Suprapubic skin (tissue), 4 donors: ENCODE data around the gene ARRDC3. TPM values are rescaled to one million over a fixed set of nuclear protein-coding genes. Genes with fewer than 3 reads are reported as not detected.
A peak's percentile ranks its signal among the peaks of the same experiment; 100 is the strongest.

Experiments
- DNase-seq, 2 donors: peaks; one replicate each; pipeline ENCODE4 v3.0.0-alpha.2; 2019; ENCODE audit warnings: low spot score in 2 of 2
- H3K27ac ChIP-seq: fragments of 200-600 bp; sonication (generic); one replicate; pipeline ENCODE4 v1.5.1; 2019
- H3K27me3 ChIP-seq: fragments of 200-600 bp; sonication (generic); one replicate; pipeline ENCODE4 v1.5.1; 2019
- H3K36me3 ChIP-seq: fragments of 200-600 bp; sonication (generic); one replicate; pipeline ENCODE4 v1.5.1; 2019
- H3K4me1 ChIP-seq: fragments of 200-600 bp; sonication (generic); one replicate; pipeline ENCODE4 v1.5.1; 2019
- H3K4me3 ChIP-seq: fragments of 200-600 bp; sonication (generic); one replicate; pipeline ENCODE4 v1.5.1; 2019; ENCODE audit warnings: mild to moderate bottlenecking
- H3K9me3 ChIP-seq: fragments of 200-600 bp; sonication (generic); one replicate; pipeline ENCODE4 v1.5.1; 2019
- CTCF ChIP-seq, 2 donors: fragments of 200-600 bp in 1 of 2; fragments of 450-650 bp in 1 of 2; sonication (generic) in 1 of 2; IDR thresholded peaks; one replicate each; pipeline ENCODE4 v1.5.1; 2016 to 2019; ENCODE audit warnings: antibody characterized with exemption in 2 of 2, mild to moderate bottlenecking in 1 of 2, moderate library complexity in 1 of 2
- EP300 ChIP-seq: sonication (generic); formaldehyde crosslinking; IDR thresholded peaks from one replicate; pipeline ENCODE4 v1.6.1; 2017; ENCODE audit warnings: antibody characterized with exemption
- POLR2A ChIP-seq, 2 donors: fragments of 450-650 bp; IDR thresholded peaks; one replicate each; pipeline ENCODE4 v1.6.1; 2017; ENCODE audit warnings: antibody characterized with exemption in 2 of 2, mild to moderate bottlenecking in 2 of 2, moderate library complexity in 2 of 2
- POLR2AphosphoS5 ChIP-seq, 3 donors: sonication (generic); formaldehyde crosslinking; IDR thresholded peaks; one replicate each; pipeline ENCODE4 v1.6.1; 2017; ENCODE audit warnings: antibody characterized with exemption in 3 of 3
- WGBS: methylation state at CpG from one replicate; pipeline ENCODE4 v1.1.5; 2018; 5-methylcytosine and 5-hydroxymethylcytosine counted together
- total RNA-seq, 4 donors: library from RNA; depleted of rRNA; stranded (reverse); fragments of >200 nt; gene quantifications; one replicate each; pipeline ENCODE4 v1.1.0, GENCODE V29; 2016

ARRDC3 gene
- total RNA-seq, 4 donors from 2014 or later = 30.1 to 84.4 (median 49.6) TPM

GRCh38 chr5:91380491-91381238, 2.5 kb downstream of the ARRDC3 start:
- H3K27me3 ChIP-seq = no peaks in the 10 kb centered on the region
- peaks cover 43% of the 10 kb centered on the region for H3K4me1 ChIP-seq
- peak overlapping the region; percentile 99 for H3K27ac ChIP-seq
- DNase-seq = peak; percentile 99 to 100
- no peaks in the 10 kb centered on the region for H3K9me3 ChIP-seq
- H3K4me3 ChIP-seq = peak overlapping the region; percentile 80
- peak in 1 of 2 donors; percentile 90 for TF ChIP-seq POLR2A (IDR thresholded peaks at IDR 0.05)
- peak in 2 of 3 donors; percentile 20 to 82 for TF ChIP-seq POLR2AphosphoS5 (IDR thresholded peaks at IDR 0.05)
- TF ChIP-seq EP300 = no peak
- WGBS = under 1% methylated on average over 25 of the region's 42 CpGs
- H3K36me3 ChIP-seq = peaks cover 6% of the 10 kb centered on the region

- peak overlapping the region; percentile 80 for H3K4me3 ChIP-seq
- H3K27ac ChIP-seq = peak overlapping the region; percentile 99
- no peaks in the 10 kb centered on the region for H3K9me3 ChIP-seq
- DNase-seq = peak; percentile 93 to 95
- TF ChIP-seq POLR2A (IDR thresholded peaks at IDR 0.05) (peak in 1 of 2 donors; percentile 87), POLR2AphosphoS5 (IDR thresholded peaks at IDR 0.05) (peak; percentile 53 to 54 (median 54)), EP300 (no peak), CTCF (IDR thresholded peaks at IDR 0.05) (no peak)
- peaks cover 48% of the 10 kb centered on the region for H3K4me1 ChIP-seq
- no peaks in the 10 kb centered on the region for H3K27me3 ChIP-seq
- peaks cover 13% of the 10 kb centered on the region for H3K36me3 ChIP-seq
- WGBS = 0% methylated on average over 36 of the region's 65 CpGs
Measured at GRCh38 chr5:91379914-91380490, 3.1 kb downstream of the ARRDC3 start.

DNA sequence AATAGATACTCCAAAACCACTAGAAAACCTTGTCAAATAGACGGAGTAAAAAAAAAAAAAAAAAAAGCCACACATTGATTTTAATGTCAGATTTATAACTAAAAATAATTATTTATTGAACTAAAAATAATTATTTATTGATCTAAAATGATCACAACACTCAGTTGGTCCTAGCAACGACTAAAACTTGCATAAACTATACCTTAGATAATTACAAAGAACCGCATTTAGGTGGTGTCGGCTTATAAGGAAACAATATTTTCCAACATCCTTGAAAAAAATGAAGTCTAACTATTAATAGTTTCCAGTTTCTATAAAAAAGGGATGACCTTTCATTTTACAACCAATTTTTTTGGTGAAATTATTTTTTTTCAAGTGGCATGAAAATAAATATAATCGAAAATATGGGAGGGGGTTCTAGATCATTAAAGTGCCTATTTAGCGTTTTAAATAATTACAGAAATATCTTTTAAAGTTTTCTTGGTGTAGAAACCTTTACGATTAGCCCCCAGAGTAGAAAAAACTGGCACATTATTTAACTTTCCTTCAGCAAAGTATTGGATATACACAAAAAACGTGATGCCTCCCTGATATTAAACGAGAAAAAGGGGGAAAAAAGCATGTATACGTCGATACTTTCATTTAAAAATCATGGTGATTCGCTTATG, 3.7 kb downstream of the ARRDC3 start:
- Histone ChIP-seq H3K27me3 (no peaks in the 10 kb centered on the region), H3K36me3 (peaks cover 19% of the 10 kb centered on the region), H3K4me1 (peaks cover 44% of the 10 kb centered on the region), H3K27ac (peak overlapping the region; percentile 99), H3K9me3 (no peaks in the 10 kb centered on the region), H3K4me3 (peak overlapping the region; percentile 80)
- 2% methylated on average over 12 of the region's 12 CpGs for WGBS
- no peak for DNase-seq
- TF ChIP-seq CTCF (IDR thresholded peaks at IDR 0.05) (no peak), POLR2AphosphoS5 (IDR thresholded peaks at IDR 0.05) (no peak), POLR2A (IDR thresholded peaks at IDR 0.05) (no peak), EP300 (no peak)

DNA sequence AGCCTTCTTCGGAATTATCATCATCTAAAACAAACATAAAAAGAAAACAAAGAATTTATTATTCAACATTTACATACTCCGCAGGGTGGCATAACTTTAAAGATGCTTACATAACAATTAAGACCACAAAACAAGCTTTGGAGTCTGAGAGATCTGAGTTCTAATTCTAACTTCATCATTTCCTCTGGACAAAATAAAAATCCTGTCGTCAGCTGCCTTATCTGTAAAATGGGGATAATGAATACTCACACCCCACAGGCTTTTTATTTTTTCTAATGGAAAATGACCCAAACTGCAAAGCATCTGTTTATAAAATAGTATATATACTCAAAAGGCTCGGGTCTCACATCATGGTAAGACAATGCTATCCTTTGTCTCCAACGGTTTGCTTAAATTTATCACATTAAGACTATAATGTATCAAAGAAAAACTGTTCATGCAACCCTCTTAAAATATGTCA, 4.3 kb downstream of the ARRDC3 start:
- H3K4me3 ChIP-seq = peak overlapping the region; percentile 80
- no peak for DNase-seq
- 33% methylated on average over 5 of the region's 5 CpGs for WGBS
- H3K27ac ChIP-seq = peak overlapping the region; percentile 99
- H3K9me3 ChIP-seq = no peaks in the 10 kb centered on the region
- H3K27me3 ChIP-seq = no peaks in the 10 kb centered on the region
- H3K4me1 ChIP-seq = peaks cover 40% of the 10 kb centered on the region
- peaks cover 25% of the 10 kb centered on the region for H3K36me3 ChIP-seq
- TF ChIP-seq POLR2A (IDR thresholded peaks at IDR 0.05) = no peak

DNA sequence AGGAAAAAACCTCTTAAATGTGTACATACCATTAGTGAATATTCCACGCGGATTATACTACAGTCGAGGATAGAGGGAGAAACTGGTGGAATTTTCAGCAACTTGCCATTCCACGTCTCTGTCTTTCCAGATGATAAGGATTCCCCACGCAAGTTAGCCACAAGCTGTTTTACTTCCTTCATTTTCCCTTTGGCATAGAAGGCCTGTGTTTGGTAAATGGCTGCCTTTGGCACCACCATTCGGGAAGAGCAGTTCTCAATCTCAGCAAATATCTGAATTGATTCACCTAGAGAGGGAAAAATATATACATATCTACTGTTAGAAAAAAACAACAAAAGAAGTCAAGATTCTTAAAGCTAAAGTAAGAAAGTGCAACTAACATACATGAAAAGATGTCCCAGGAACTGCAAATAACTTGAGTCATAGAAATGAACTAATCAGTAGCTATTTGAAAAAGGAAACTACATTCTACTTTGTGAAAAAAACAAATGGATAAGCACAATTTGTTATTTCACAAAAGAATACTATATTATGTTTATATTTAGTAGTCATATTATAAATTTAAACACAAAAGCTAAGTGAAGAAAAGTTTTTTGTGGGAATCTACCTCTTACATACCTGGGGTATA, 8.1 kb downstream of the ARRDC3 start:
- peaks cover 61% of the 10 kb centered on the region for H3K36me3 ChIP-seq
- H3K27me3 ChIP-seq = no peaks in the 10 kb centered on the region
- no peak overlapping the region for H3K4me3 ChIP-seq
- 81% methylated on average over 6 of the region's 6 CpGs for WGBS
- no peak for DNase-seq
- TF ChIP-seq POLR2AphosphoS5 (IDR thresholded peaks at IDR 0.05) (no peak), POLR2A (IDR thresholded peaks at IDR 0.05) (no peak), CTCF (IDR thresholded peaks at IDR 0.05) (no peak), EP300 (no peak)
- no peaks in the 10 kb centered on the region for H3K9me3 ChIP-seq
- H3K27ac ChIP-seq = peak overlapping the region; percentile 1
- peaks cover 58% of the 10 kb centered on the region for H3K4me1 ChIP-seq
